Endodermal cell (in vitro differentiated cells): ENCODE data around the gene CRMP1. TPM values are rescaled to one million over a fixed set of nuclear protein-coding genes. Genes with fewer than 3 reads are reported as not detected.
"Not testable (repeated sequence)": the region's sequence is repeated elsewhere in the genome, so short reads cannot be mapped to it uniquely, and the experiment has no call there.

ENCODE experiments used
- DNase-seq: peaks from one replicate; pipeline ENCODE4 v3.0.0-alpha.2; 2017
- H3K27ac ChIP-seq: 2 replicates; pipeline ENCODE4 v1.5.1; 2013; ENCODE audit warnings: mild to moderate bottlenecking, low read depth, low read length, moderate library complexity
- H3K27me3 ChIP-seq: 2 replicates; pipeline ENCODE4 v1.6.1; 2013; ENCODE audit warnings: mild to moderate bottlenecking, low read length, moderate library complexity; ENCODE audit not compliant: insufficient read depth, control insufficient read depth, poor library complexity, severe bottlenecking
- H3K36me3 ChIP-seq: 2 replicates; pipeline ENCODE4 v1.7.0; 2013; ENCODE audit warnings: mild to moderate bottlenecking, low read length, moderate library complexity; ENCODE audit not compliant: control insufficient read depth, insufficient read depth
- H3K4me1 ChIP-seq: one replicate; pipeline ENCODE4 v1.7.0; 2013; ENCODE audit warnings: low read length; ENCODE audit not compliant: control insufficient read depth, insufficient read depth
- H3K4me3 ChIP-seq: 2 replicates; pipeline ENCODE4 v1.5.1; 2013; ENCODE audit warnings: mild to moderate bottlenecking, low read length, moderate library complexity
- H3K9ac ChIP-seq: 2 replicates; pipeline ENCODE4 v1.6.1; 2013; ENCODE audit warnings: mild to moderate bottlenecking, low read length, moderate library complexity; ENCODE audit not compliant: poor library complexity, severe bottlenecking; ENCODE audit errors: extremely low read depth
- H3K9me3 ChIP-seq: 2 replicates; pipeline ENCODE4 v1.6.1; 2013; ENCODE audit warnings: mild to moderate bottlenecking, low read length, moderate library complexity; ENCODE audit not compliant: control insufficient read depth
- H3K27ac Mint-ChIP-seq: 2 replicates; pipeline ENCODE4 v1.8.0; 2020; ENCODE audit warnings: mixed read lengths
- H3K27me3 Mint-ChIP-seq: 2 replicates; pipeline ENCODE4 v1.8.0; 2021; ENCODE audit warnings: mild to moderate bottlenecking, mixed read lengths; ENCODE audit not compliant: insufficient read depth
- H3K36me3 Mint-ChIP-seq: 2 replicates; pipeline ENCODE4 v1.8.0; 2020; ENCODE audit warnings: low read depth, mixed read lengths
- H3K4me1 Mint-ChIP-seq: 2 replicates; pipeline ENCODE4 v1.8.0; 2020; ENCODE audit warnings: mixed read lengths
- H3K4me3 Mint-ChIP-seq: 2 replicates; pipeline ENCODE4 v1.8.0; 2020; ENCODE audit warnings: mild to moderate bottlenecking, moderate library complexity, mixed read lengths
- H3K9me3 Mint-ChIP-seq: 2 replicates; pipeline ENCODE4 v1.8.0; 2020; ENCODE audit warnings: mild to moderate bottlenecking, mixed read lengths
- CTCF ChIP-seq: fragments of 200-600 bp; sonication (generic); conservative IDR thresholded peaks from 2 replicates; pipeline ENCODE4 v1.5.0; 2021; ENCODE audit warnings: antibody characterized with exemption, mild to moderate bottlenecking
- WGBS, 2 experiments: methylation state at CpG; one replicate each; pipeline versions ENCODE4 v1.1.5 to v1.1.7; 2013; ENCODE audit warnings: missing lambda C conversion rate in 2 of 2, mixed read lengths in 1 of 2; ENCODE audit not compliant: insufficient coverage in 1 of 2, insufficient read length in 1 of 2; 5-methylcytosine and 5-hydroxymethylcytosine counted together
- total RNA-seq, 2 donors: library from RNA; stranded (reverse); fragmentation: NEBNext Ultra II Directional in 1 of 2; extraction: Animal tissue kit (Norgen Biotek cat#: 25700) in 1 of 2; gene quantifications; 2 replicates in 1 of 2; 3 replicates in 1 of 2; pipeline ENCODE4 v1.2.1, GENCODE V29; 2021

CRMP1 gene
- total RNA-seq, 2 donors from 2014 or later: 40.0 to 64.9 TPM

- no peak overlapping the region for H3K4me3 Mint-ChIP-seq
- Histone ChIP-seq H3K27ac (no peak overlapping the region), H3K9ac (no peak overlapping the region), H3K36me3 (peaks cover 41% of the 10 kb centered on the region), H3K9me3 (no peaks in the 10 kb centered on the region), H3K27me3 (no peaks in the 10 kb centered on the region), H3K4me3 (no peak overlapping the region), H3K4me1 (no peaks in the 10 kb centered on the region)
- no peak for TF ChIP-seq CTCF
- H3K27me3 Mint-ChIP-seq: no peaks in the 10 kb centered on the region
- WGBS, 2 experiments: 81 to 86% methylated on average over 12 to 15 of the region's 15 CpGs
- H3K9me3 Mint-ChIP-seq: no peaks in the 10 kb centered on the region
- peaks cover 19% of the 10 kb centered on the region for H3K36me3 Mint-ChIP-seq
- peaks cover 12% of the 10 kb centered on the region for H3K4me1 Mint-ChIP-seq
- DNase-seq: no peak
- no peak overlapping the region for H3K27ac Mint-ChIP-seq
These were observed 29.3 kb downstream of the CRMP1 start for GRCh38 chr4:5863461-5864113.

- no peak overlapping the region for H3K27ac ChIP-seq
- DNase-seq: no peak
- Mint-ChIP-seq H3K27ac (no peak overlapping the region), H3K36me3 (peaks cover 13% of the 10 kb centered on the region), H3K4me1 (no peaks in the 10 kb centered on the region), H3K9me3 (no peaks in the 10 kb centered on the region), H3K4me3 (no peak overlapping the region), H3K27me3 (no peaks in the 10 kb centered on the region)
- H3K36me3 ChIP-seq: peaks cover 64% of the 10 kb centered on the region
- WGBS, 2 experiments: 91% methylated on average over 14 to 16 of the region's 16 CpGs
- H3K4me3 ChIP-seq: no peak overlapping the region
- H3K9me3 ChIP-seq: no peaks in the 10 kb centered on the region
- H3K27me3 ChIP-seq: no peaks in the 10 kb centered on the region
- TF ChIP-seq CTCF: no peak
- no peak overlapping the region for H3K9ac ChIP-seq
- no peaks in the 10 kb centered on the region for H3K4me1 ChIP-seq
These were observed 34.7 kb downstream of the CRMP1 start for GRCh38 chr4:5858020-5858769.

- WGBS, 2 experiments: 88 to 100% methylated on average over 2 of the region's 2 CpGs
- H3K36me3 ChIP-seq: peaks cover 63% of the 10 kb centered on the region
- H3K27ac Mint-ChIP-seq: no peak overlapping the region
- no peaks in the 10 kb centered on the region for H3K27me3 ChIP-seq
- no peaks in the 10 kb centered on the region for H3K9me3 ChIP-seq
- no peak overlapping the region for H3K4me3 ChIP-seq
- H3K9ac ChIP-seq: no peak overlapping the region
- H3K27me3 Mint-ChIP-seq: no peaks in the 10 kb centered on the region
- no peak for DNase-seq
- no peaks in the 10 kb centered on the region for H3K4me1 Mint-ChIP-seq
- no peak overlapping the region for H3K27ac ChIP-seq
- no peaks in the 10 kb centered on the region for H3K4me1 ChIP-seq
- no peak for TF ChIP-seq CTCF
- peaks cover 18% of the 10 kb centered on the region for H3K36me3 Mint-ChIP-seq
- no peaks in the 10 kb centered on the region for H3K9me3 Mint-ChIP-seq
- no peak overlapping the region for H3K4me3 Mint-ChIP-seq
These were observed 35.7 kb downstream of the CRMP1 start for GRCh38 chr4:5857199-5857598.

- not testable (repeated sequence) for H3K4me3 ChIP-seq, H3K27me3 ChIP-seq, H3K4me1 ChIP-seq, H3K4me3 Mint-ChIP-seq, H3K27me3 Mint-ChIP-seq, H3K9ac ChIP-seq, H3K4me1 Mint-ChIP-seq, H3K27ac ChIP-seq, H3K9me3 Mint-ChIP-seq, H3K27ac Mint-ChIP-seq, DNase-seq, H3K9me3 ChIP-seq
- peaks cover 66% of the 10 kb centered on the region for H3K36me3 ChIP-seq
- 95 to 100% methylated on average over 3 of the region's 3 CpGs for WGBS, 2 experiments
- H3K36me3 Mint-ChIP-seq: peaks cover 19% of the 10 kb centered on the region
These were observed 36.5 kb downstream of the CRMP1 start for GRCh38 chr4:5856362-5856761.
